Glutamatergic neuron (in vitro differentiated cells): ENCODE data around the gene GMDS. TPM values are rescaled to one million over a fixed set of nuclear protein-coding genes. Genes with fewer than 3 reads are reported as not detected.

ENCODE experiments used
- DNase-seq: peaks from one replicate; pipeline ENCODE4 v3.0.0; 2022
- H3K27ac Mint-ChIP-seq: one replicate; pipeline ENCODE4 v1.8.0; 2020; ENCODE audit warnings: mild to moderate bottlenecking, mixed read lengths, inconsistent platforms; ENCODE audit not compliant: unreplicated experiment
- H3K27me3 Mint-ChIP-seq: one replicate; pipeline ENCODE4 v1.8.0; 2020; ENCODE audit warnings: mild to moderate bottlenecking, moderate library complexity, mixed read lengths, inconsistent platforms; ENCODE audit not compliant: unreplicated experiment
- H3K36me3 Mint-ChIP-seq: one replicate; pipeline ENCODE4 v1.8.0; 2020; ENCODE audit warnings: mild to moderate bottlenecking, mixed read lengths, inconsistent platforms; ENCODE audit not compliant: unreplicated experiment
- H3K4me1 Mint-ChIP-seq: one replicate; pipeline ENCODE4 v1.8.0; 2020; ENCODE audit warnings: mild to moderate bottlenecking, low read depth, mixed read lengths, inconsistent platforms; ENCODE audit not compliant: unreplicated experiment
- H3K4me3 Mint-ChIP-seq: one replicate; pipeline ENCODE4 v1.8.0; 2020; ENCODE audit warnings: mild to moderate bottlenecking, mixed read lengths, inconsistent platforms; ENCODE audit not compliant: unreplicated experiment
- H3K9me3 Mint-ChIP-seq: one replicate; pipeline ENCODE4 v1.8.0; 2020; ENCODE audit warnings: mild to moderate bottlenecking, moderate library complexity, mixed read lengths, inconsistent platforms; ENCODE audit not compliant: unreplicated experiment
- total RNA-seq: library from RNA; stranded (reverse); fragmentation: NEBNext Ultra II Directional; extraction: Animal tissue kit (Norgen Biotek cat#: 25700); gene quantifications from one replicate; pipeline ENCODE4 v1.2.1, GENCODE V29; 2021; ENCODE audit not compliant: unreplicated experiment
- TF ChIP-seq, protein P1 (sequence below): fragments of 200-600 bp; sonication (generic); IDR thresholded peaks from one replicate; pipeline ENCODE4 v1.5.0; 2021; ENCODE audit not compliant: partially characterized antibody, unreplicated experiment

The GMDS gene
- total RNA-seq, 1 donor from 2014 or later, result 8.9 TPM

DNA sequence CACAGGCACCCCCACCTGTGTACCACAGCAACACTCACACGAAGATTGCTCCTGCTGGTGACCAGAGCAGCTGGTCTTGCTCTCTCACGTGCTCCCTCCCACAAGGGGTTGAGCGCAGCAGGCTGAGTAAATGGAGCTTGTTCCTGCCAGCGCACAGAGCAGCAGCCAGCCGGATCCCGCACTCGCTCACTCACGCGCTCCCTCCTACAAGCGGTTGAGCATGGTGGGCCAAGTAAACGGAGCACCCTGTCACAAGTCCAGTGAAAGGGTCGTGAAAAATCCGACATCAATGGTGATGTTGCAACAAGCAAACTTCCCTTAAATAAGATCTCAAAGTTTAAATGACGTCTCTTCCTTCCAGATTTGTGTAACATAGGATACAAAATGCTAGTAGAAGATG is 322.0 kb downstream of the GMDS start:
- TF ChIP-seq, protein P1, sequence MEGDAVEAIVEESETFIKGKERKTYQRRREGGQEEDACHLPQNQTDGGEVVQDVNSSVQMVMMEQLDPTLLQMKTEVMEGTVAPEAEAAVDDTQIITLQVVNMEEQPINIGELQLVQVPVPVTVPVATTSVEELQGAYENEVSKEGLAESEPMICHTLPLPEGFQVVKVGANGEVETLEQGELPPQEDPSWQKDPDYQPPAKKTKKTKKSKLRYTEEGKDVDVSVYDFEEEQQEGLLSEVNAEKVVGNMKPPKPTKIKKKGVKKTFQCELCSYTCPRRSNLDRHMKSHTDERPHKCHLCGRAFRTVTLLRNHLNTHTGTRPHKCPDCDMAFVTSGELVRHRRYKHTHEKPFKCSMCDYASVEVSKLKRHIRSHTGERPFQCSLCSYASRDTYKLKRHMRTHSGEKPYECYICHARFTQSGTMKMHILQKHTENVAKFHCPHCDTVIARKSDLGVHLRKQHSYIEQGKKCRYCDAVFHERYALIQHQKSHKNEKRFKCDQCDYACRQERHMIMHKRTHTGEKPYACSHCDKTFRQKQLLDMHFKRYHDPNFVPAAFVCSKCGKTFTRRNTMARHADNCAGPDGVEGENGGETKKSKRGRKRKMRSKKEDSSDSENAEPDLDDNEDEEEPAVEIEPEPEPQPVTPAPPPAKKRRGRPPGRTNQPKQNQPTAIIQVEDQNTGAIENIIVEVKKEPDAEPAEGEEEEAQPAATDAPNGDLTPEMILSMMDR, result no peak
- DNase-seq, result peak; percentile 43
- Mint-ChIP-seq H3K36me3 (no peaks in the 10 kb centered on the region), H3K27me3 (no peaks in the 10 kb centered on the region), H3K4me3 (no peak overlapping the region), H3K9me3 (peaks cover 8% of the 10 kb centered on the region), H3K27ac (no peak overlapping the region), H3K4me1 (peaks cover 5% of the 10 kb centered on the region)

DNA sequence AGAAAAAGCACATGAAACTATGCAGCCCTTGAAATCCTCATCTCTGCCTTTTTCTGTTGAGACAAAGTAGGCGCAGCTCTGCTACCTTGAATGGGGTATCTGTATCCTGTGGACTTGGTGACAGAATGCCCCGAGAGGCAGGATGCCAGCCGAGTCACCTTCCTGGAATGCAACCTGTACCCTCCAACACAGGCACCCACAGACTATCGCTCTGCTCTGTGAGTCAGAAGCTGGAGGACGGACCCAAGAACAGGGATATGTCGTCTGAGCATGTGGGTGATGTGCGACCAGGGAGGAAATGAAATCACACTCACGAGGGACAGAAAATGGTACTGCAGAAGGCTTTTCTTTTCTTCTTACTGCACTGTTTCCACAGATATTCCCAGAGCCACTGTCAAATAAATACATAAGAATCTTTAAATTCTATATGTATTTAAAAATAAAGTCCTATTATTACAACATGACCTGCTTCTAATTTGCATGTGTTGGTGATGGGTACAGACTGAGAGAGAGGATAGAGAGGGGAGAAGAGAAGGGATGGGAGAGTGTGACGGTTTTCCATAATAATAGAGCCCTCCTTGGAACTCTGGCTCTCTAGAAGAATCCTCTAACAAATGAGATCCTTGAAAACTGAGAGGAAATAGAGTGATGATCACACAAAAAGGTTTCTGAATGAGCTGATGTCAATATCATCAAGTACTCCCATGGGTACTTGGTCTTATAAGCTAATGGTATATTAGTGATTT is 327.6 kb downstream of the GMDS start:
- Mint-ChIP-seq H3K27ac (no peak overlapping the region), H3K4me3 (no peak overlapping the region), H3K4me1 (peaks cover 2% of the 10 kb centered on the region), H3K27me3 (no peaks in the 10 kb centered on the region), H3K9me3 (no peaks in the 10 kb centered on the region), H3K36me3 (no peaks in the 10 kb centered on the region)
- DNase-seq, result no peak
- TF ChIP-seq, protein P1, result no peak

DNA sequence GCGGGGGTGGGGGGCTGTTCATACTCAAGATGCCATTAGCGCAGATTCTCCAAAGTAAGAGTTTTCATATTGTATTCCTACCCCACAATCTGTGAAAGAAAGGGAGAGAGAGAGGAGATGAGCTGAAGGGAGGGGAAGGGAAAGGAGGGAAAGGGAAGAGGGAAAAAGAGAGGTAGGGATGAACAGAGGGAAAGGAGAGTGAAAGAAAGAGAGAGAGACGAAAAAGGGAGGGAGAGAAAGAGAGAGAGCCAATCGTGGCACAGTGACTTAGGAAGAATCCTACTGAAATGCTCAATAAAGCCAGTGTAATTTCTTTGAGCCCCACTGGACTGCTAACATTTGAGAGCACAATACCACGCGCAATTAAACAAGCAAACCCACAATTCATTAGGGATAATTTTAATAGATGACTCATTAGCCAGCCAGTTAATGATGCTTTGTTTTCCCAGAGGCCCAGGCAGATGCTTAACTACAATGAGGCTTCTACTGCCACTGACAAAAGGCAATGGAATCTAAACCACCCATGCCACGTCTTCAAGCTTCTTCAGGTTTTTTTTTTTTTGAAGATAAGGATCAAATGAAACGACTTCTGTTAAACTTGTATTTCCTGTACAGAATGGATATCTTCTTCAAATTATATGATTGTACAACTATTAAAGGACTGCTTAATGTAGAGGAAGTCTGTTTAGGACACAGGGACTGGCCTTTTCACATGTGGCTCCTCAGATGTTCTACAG is 328.9 kb downstream of the GMDS start:
- DNase-seq, result no peak
- Mint-ChIP-seq H3K27ac (no peak overlapping the region), H3K36me3 (no peaks in the 10 kb centered on the region)

DNA sequence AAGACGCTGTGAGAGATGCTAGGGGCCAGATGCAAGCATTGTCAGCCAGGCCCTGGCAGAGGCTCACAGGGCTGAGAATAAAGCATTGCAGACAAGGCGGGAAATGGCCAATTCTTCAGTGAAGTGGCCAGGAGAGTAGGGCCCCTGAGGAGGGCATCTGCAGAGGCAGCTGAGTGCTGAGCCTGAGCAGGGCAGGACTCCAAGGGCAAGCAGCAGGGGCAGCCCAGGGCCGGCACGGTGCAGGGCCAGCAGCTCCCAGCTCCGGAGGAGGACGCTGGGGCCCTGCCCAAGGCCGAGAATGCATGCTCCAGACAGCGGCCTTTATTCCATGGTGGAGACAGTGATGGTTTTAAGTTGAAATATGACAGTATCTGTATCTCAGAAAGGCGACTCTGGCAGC is 330.2 kb downstream of the GMDS start:
- Mint-ChIP-seq H3K4me3 (no peak overlapping the region), H3K9me3 (no peaks in the 10 kb centered on the region), H3K27me3 (no peaks in the 10 kb centered on the region), H3K4me1 (peaks cover 9% of the 10 kb centered on the region), H3K36me3 (no peaks in the 10 kb centered on the region), H3K27ac (no peak overlapping the region)
- no peak for DNase-seq
- TF ChIP-seq, protein P1, result no peak

More for the DNA sequence above, 328.9 kb downstream of the GMDS start:
- Mint-ChIP-seq H3K4me3 (no peak overlapping the region), H3K9me3 (no peaks in the 10 kb centered on the region), H3K27me3 (no peaks in the 10 kb centered on the region), H3K4me1 (peaks cover 2% of the 10 kb centered on the region)
- TF ChIP-seq, protein P1, result no peak

DNA sequence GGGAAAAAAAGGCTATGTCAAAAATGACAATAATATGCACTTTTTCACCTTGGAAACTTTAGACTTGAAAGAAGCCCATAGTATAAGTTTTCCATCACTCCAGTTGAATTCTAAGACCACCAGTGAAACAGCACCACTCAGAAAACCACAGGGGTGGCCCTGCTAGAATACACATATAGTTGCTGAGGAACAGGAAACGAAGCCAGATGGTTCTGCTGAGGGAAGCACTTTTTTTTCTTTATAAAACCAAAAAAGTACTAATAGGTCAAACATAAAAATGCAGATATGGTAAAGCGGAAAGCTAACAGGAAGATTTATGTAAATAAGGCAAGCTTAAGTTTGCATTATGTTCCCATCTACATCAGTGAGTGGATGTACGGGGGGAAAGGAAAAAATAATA is 331.8 kb downstream of the GMDS start:
- Mint-ChIP-seq H3K27me3 (no peaks in the 10 kb centered on the region), H3K4me3 (no peak overlapping the region), H3K9me3 (no peaks in the 10 kb centered on the region), H3K4me1 (peaks cover 23% of the 10 kb centered on the region), H3K36me3 (no peaks in the 10 kb centered on the region), H3K27ac (peak overlapping the region; percentile 11)
- TF ChIP-seq, protein P1, result no peak
- no peak for DNase-seq
